Ascending aorta (tissue), 2 donors: ENCODE measurements around the gene KCNF1. TPM values are rescaled to one million over a fixed set of nuclear protein-coding genes. Genes with fewer than 3 reads are reported as not detected.

Experiments used
- DNase-seq, 2 donors: peaks; one replicate each; pipeline ENCODE4 v3.0.0-alpha.2; 2019; ENCODE audit warnings: low spot score in 2 of 2
- H3K27ac ChIP-seq, 2 donors: fragments of 200-600 bp; sonication (generic); one replicate each; pipeline ENCODE4 v1.5.1; 2016 to 2017; ENCODE audit warnings: mild to moderate bottlenecking in 1 of 2
- H3K27me3 ChIP-seq: fragments of 200-600 bp; sonication (generic); one replicate; pipeline ENCODE4 v1.5.1; 2017
- H3K36me3 ChIP-seq, 2 donors: fragments of 200-600 bp; sonication (generic); one replicate each; pipeline ENCODE4 v1.5.1; 2016
- H3K4me1 ChIP-seq, 2 donors: fragments of 200-600 bp; sonication (generic); one replicate each; pipeline ENCODE4 v1.5.1; 2016 to 2017; ENCODE audit warnings: mild to moderate bottlenecking in 1 of 2
- H3K4me3 ChIP-seq, 2 donors: fragments of 200-600 bp; sonication (generic); one replicate each; pipeline ENCODE4 v1.5.1; 2016 to 2017; ENCODE audit warnings: mild to moderate bottlenecking in 1 of 2
- H3K9me3 ChIP-seq, 2 donors: fragments of 200-600 bp; sonication (generic); one replicate each; pipeline ENCODE4 v1.5.1; 2016
- intact Hi-C: fragments of 100-400 bp; cut with DNase I; formaldehyde crosslinking; loops from one replicate; pipeline ENCODE4 v1.15.1; 2023
- total RNA-seq: library from RNA; depleted of rRNA; stranded (reverse); fragments of >200 nt; gene quantifications from one replicate; pipeline ENCODE4 v1.1.0, GENCODE V29; 2016
- TF ChIP-seq, protein P1 (sequence below), 3 experiments: fragments of 200-600 bp in 2 of 3; fragments of 450-650 bp in 1 of 3; sonication (generic) in 2 of 3; IDR thresholded peaks; one replicate each; pipeline ENCODE4 v1.5.1; 2016 to 2019; ENCODE audit warnings: antibody characterized with exemption in 3 of 3, mild to moderate bottlenecking in 1 of 3, moderate library complexity in 1 of 3

The KCNF1 gene
- total RNA-seq, 1 donor from 2014 or later = not detected

GRCh38 chr2:10923965-10924364 is 12.2 kb downstream of the KCNF1 start:
- no peak for DNase-seq
- Histone ChIP-seq H3K4me3 (no peak overlapping the region), H3K9me3 (no peaks in the 10 kb centered on the region), H3K4me1 (no peaks in the 10 kb centered on the region), H3K27ac (no peak overlapping the region), H3K27me3 (no peaks in the 10 kb centered on the region), H3K36me3 (no peaks in the 10 kb centered on the region)
- intact Hi-C loops = no loop called here
- TF ChIP-seq, protein P1, sequence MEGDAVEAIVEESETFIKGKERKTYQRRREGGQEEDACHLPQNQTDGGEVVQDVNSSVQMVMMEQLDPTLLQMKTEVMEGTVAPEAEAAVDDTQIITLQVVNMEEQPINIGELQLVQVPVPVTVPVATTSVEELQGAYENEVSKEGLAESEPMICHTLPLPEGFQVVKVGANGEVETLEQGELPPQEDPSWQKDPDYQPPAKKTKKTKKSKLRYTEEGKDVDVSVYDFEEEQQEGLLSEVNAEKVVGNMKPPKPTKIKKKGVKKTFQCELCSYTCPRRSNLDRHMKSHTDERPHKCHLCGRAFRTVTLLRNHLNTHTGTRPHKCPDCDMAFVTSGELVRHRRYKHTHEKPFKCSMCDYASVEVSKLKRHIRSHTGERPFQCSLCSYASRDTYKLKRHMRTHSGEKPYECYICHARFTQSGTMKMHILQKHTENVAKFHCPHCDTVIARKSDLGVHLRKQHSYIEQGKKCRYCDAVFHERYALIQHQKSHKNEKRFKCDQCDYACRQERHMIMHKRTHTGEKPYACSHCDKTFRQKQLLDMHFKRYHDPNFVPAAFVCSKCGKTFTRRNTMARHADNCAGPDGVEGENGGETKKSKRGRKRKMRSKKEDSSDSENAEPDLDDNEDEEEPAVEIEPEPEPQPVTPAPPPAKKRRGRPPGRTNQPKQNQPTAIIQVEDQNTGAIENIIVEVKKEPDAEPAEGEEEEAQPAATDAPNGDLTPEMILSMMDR (IDR thresholded peaks at IDR 0.05) = no peak

GRCh38 chr2:10924441-10924840 is 12.7 kb downstream of the KCNF1 start:
- Histone ChIP-seq H3K27me3 (no peaks in the 10 kb centered on the region), H3K27ac (no peak overlapping the region), H3K36me3 (no peaks in the 10 kb centered on the region), H3K9me3 (no peaks in the 10 kb centered on the region), H3K4me3 (no peak overlapping the region), H3K4me1 (no peaks in the 10 kb centered on the region)
- TF ChIP-seq, protein P1 (IDR thresholded peaks at IDR 0.05) = no peak
- intact Hi-C loops = no loop called here
- DNase-seq = no peak

- Histone ChIP-seq H3K36me3 (no peaks in the 10 kb centered on the region), H3K9me3 (no peaks in the 10 kb centered on the region), H3K4me1 (no peaks in the 10 kb centered on the region), H3K4me3 (no peak overlapping the region), H3K27ac (no peak overlapping the region), H3K27me3 (no peaks in the 10 kb centered on the region)
- TF ChIP-seq, protein P1 (IDR thresholded peaks at IDR 0.05) = no peak
- DNase-seq = no peak
- intact Hi-C loops = no loop called here
Measured at GRCh38 chr2:10924859-10925258, 13.1 kb downstream of the KCNF1 start.

- Histone ChIP-seq H3K4me3 (no peak overlapping the region), H3K9me3 (no peaks in the 10 kb centered on the region), H3K27ac (no peak overlapping the region), H3K36me3 (no peaks in the 10 kb centered on the region), H3K27me3 (no peaks in the 10 kb centered on the region), H3K4me1 (no peaks in the 10 kb centered on the region)
- no peak for DNase-seq
- intact Hi-C loops = no loop called here
- TF ChIP-seq, protein P1 (IDR thresholded peaks at IDR 0.05) = no peak
Measured at GRCh38 chr2:10926191-10926820, 14.6 kb downstream of the KCNF1 start.

- Histone ChIP-seq H3K36me3 (no peaks in the 10 kb centered on the region), H3K27me3 (no peaks in the 10 kb centered on the region), H3K9me3 (no peaks in the 10 kb centered on the region), H3K27ac (no peak overlapping the region), H3K4me3 (no peak overlapping the region), H3K4me1 (no peaks in the 10 kb centered on the region)
- no peak for DNase-seq
- intact Hi-C loops = no loop called here
- TF ChIP-seq, protein P1 (IDR thresholded peaks at IDR 0.05) = no peak
Measured at GRCh38 chr2:10930721-10931516, 19.2 kb downstream of the KCNF1 start.
